OCI-M2 (cell line): ENCODE measurements around the gene HIGD2A.
"Not testable (repeated sequence)": the region's sequence is repeated elsewhere in the genome, so short reads cannot be mapped to it uniquely, and the experiment has no call there.

Experiments used
- DNase-seq: peaks from one replicate; lab custom pipeline; 2025; ENCODE audit not compliant: unreplicated experiment; lab: John Stamatoyannopoulos, UW

The HIGD2A gene

GRCh38 chr5:176394096-176394495 is 5.5 kb downstream of the HIGD2A start:
- DNase-seq, result no peak

DNA sequence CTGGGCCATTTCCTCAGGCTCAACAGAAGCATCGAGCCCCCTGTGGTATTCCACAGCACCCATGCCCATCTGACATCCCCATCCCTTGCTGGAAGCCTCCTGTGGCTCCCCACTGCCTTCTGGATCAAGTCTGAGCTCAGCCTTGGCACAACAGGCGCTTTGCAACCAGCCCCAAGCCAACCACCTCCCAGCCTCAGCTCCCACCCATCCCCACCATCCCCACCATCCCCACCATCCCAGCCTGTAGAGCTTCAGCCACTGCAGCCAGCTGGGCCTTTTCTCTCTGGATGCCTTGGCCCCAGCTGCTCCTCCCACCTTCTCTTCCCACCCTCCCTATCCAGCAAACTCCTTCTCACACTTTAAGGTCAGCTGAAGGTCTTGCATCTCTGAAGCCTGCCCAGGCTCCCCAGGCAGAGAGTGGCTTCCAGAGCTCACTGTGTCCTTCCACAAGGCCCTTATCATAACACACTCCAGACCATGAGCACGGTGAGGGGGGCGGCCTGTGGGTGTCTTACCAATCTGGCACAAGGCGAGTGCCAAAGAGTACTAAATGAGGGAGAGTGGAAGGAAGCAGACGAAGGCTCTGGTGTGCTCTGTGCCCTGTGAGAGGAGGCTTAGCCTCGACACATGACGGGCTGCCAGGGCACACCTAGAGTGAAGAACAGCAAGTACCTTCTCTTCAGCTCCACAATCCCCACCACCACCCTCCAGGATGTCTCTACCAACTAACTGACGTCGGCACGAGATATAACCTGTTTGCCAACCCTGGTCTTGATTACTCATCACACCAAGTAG is 6.5 kb downstream of the HIGD2A start:
- DNase-seq, result no peak

DNA sequence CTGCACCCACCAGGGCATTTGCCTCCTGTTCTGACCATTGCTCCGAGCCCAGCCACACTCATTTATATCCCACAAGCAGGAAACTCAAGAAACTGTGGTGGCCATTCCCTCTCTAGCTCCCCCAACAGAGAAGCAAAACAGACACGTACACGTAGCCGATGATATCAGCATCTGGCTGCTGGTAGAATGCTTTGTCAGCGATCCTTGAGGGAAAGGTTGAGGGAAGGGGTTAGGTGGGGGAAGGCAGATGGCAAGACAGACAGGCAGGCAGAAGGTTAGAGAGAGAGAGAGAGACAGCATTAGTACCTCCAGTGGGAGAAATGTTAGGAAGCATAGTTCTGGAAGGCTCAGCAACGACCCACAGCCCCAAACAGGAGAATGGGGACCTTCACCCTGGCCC is 7.8 kb downstream of the HIGD2A start:
- no peak for DNase-seq

DNA sequence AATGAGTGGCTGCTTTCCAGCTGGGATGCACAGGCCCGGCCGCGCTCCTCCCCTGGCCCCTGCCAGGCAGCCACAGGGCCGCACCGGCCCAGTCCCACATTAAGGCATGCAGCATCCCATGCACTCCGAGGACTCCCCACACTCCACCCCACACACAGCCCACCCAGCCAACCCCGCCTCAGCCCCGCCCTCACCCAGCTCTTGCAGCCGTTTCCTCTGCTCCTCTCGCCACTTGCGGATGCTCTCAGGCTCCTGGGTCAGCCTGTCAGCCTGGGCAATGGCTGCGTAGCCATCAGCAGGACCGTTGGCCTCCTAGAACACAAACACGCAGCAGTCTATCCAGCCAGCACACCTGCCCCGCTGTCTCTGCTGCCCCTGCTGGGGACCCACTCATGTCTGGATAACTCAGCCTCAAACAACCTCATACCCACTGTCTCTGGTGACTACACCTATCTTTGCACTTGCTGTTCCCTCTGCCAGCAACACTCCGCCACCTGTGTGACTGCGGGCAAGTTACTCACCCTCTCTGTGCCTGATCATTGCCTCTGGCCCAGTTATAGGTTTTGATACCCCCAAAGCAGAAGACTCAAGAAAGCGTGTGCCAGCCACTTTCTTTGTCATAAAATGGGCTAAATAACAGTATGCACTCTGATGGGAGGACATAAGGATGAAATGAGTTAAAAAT is 9.3 kb downstream of the HIGD2A start:
- no peak for DNase-seq

DNA sequence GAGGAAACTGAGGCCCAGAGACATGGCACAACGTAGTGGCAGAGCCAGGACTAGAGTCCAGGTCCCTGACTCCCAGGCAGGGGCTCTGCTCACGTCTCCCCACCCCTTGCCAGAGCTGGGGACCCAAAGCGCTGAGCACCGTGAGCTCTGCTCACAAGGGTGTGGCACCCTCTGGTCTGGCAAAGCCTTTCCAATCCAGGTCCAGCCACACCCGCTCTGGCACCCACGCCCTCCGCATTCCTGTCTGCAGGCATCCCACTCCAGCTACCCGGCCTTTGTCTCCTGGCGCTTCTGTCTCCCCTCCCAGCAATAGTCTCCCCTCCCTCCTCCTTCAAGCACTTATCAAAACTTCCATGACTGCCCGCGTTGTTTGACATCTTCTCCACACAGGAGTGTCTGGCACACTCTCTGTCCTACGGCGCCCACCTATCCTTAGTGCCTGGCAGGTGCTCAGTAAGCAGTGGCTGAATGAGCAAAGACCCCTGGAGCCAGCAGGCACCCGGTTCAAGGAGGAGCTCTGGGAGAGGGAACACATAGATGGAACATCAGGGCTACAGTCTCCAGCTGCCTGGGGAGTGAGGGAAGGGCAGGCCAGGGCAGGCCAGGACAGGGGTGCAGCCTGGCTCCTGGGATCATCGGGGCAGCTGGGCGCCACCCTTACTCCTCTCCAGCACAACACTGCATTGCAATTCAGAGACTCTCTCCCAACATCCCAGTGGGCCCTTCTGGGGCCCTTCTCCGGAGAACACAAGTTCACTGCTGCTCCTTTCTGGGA is 12.0 kb downstream of the HIGD2A start:
- no peak for DNase-seq

DNA sequence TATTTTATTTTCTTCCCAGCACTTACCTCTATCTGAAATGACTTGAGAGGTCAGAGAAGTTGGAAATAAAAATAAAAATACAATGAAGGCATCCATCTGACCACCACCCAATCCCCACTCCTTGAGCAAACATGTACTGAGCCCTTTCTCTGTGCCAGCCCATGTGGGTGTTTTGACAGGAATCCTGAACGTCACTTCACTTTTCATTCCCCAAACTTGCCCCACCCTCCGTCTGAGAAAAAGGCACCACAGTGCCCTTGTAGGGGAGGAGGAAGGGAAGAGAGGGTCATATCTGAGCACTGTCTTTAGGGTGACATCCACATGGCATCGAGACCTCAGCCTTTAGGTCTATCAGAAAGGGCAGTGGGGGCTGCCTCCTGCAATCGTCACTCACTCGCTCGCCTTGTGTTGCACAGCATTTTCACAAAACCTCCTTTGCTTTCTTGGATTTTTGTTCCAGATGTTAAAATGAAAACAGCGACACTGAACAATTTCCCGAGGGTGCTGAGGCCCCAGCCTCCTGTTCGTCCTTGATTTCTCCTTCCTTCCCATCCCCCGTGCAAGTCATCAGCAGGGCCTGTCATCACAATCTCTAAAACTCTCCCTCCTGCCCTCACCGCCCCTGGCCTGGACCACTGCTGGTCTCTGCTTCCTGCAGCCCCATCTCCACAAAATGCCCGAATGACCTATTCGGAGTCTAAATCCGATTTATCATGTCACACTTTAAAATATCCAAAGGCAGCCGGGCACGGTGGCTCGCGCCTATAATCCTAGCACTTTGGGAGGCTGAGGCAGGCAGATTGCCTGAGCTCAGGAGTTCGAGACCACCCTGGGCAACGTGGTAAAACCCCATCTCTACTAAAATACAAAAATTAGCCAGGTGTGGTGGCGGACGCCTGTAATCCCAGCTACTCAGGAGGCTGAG is 13.0 kb downstream of the HIGD2A start:
- DNase-seq, result no peak

DNA sequence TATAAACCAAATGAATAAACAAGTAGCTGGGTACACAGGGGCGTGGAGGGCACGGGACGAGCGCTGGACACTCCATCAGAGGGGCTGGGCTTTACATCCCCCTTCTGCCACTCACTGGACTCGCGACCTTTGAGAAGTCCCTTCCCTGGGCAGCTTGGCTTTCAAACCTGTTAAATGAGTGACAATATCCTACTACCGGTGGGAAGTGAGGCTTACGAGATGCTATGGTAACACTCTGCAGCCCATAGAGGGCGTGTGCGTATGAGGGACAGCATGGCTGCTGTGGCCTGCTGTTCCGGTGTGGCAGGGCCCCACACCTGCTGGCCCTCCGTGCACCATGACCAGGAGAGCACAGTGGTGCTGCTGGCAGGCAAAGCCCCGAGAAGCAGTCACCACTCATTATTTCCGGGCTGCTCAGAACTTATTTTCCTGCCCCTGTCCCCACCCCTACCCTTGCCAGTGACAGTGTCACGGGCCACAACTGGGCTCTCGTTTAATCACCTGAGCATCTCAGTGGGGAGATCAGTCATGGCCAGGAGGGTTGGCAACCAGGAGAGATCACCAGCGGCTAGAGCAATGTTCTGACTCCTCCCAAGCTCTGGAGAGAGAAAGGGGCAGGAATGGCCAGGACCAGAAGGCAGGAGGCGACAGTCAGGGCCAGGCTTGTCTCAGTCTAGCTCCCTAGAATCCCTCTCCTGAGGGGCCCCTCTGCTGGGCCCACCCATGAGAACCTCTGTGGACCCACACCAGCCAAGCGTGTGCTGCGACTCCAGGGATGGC is 17.3 kb downstream of the HIGD2A start:
- no peak for DNase-seq

- no peak for DNase-seq
Observed at GRCh38 chr5:176406436-176407052, 18.0 kb downstream of the HIGD2A start.

GRCh38 chr5:176407456-176408251 is 19.1 kb downstream of the HIGD2A start:
- no peak for DNase-seq

DNA sequence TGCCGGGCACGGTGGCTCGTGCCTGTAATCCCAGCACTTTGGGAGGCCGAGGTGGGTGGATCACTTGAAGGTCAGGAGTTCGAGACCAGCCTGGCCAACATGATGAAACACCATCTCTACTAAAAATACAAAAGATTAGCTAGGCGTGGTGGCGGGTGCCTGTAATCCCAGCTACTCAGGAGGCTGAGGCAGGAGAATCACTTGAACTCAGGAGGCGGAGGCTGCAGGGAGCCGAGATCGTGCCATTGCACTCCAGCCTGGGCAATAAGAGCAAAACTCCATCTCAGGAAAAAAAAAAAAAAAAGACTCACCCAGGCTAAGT is 19.7 kb downstream of the HIGD2A start:
- DNase-seq, result not testable (repeated sequence)

DNA sequence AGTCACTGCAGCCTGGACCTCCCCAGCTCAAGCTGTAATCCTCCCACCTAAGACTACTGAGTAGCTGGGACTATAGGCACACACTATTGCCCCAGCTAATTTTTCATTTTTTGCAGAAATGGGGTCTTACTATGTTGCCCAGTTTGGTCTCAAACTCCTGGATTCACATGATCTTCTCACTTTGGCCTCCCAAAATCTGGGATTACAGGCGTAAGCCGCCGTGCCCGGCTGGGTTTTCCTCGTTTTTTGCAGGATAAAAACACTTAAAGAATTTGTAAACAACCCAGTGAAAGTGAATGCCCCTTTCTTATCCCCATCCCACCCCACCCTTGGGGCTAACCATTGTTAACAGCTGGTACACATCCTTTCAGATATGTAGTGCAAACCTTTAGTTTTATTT is 20.0 kb downstream of the HIGD2A start:
- no peak for DNase-seq

DNA sequence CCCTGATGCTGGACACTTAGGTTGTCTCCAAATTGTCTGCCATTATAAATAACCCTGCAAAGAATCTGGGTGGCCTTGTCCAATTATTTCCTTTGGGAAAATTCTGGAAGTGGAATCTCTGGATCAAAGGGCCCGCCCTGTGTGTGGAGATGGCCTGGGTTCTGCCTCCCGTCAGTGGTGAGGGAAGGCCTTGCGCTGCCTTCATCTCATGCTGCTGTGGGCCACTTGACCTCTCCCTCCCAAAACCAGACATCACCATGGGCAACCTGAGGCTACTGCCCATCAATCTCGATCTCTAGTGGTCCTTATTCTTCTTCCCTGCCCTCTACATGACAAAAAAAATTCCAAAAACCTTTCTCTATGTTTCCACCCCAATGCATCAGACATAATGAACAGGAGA is 21.2 kb downstream of the HIGD2A start:
- DNase-seq, result no peak

DNA sequence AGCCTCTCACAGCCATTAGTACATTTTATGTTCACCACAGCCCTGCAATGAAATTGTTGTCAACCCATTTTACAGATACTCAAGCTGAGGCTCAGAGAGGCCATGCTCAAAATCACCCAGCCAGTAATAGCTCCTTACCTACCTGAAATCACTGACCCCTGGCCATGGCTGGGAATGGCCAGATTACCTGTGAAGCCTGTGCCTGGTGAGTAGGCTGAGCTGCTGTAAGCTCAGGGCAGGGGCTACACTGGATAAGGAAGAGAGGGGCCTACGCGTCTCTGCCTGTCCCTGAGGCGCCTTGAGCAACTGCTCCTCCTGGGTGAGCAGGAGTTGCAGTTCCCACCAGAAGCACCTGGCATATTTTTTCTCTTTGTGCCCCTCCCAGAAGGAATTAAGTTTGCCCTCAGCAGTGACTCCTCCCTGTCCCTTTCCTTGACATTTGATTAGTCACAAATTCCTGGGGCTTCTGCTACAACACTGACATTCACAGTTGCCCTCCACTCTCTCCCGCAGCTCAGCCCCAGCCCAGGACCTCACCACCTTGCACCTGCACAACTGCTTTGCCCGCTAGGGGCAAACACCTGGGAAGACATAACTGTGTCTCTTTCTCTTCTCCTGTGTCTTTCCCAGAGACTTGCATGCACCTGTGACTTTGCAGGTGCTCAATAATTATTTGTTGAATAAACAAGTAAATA is 22.1 kb downstream of the HIGD2A start:
- DNase-seq, result no peak

GRCh38 chr5:176412517-176413254 is 24.1 kb downstream of the HIGD2A start:
- DNase-seq, result no peak

GRCh38 chr5:176413255-176413565 is 24.7 kb downstream of the HIGD2A start:
- no peak for DNase-seq

- DNase-seq, result no peak
Observed at GRCh38 chr5:176413709-176414191, 25.2 kb downstream of the HIGD2A start.

DNA sequence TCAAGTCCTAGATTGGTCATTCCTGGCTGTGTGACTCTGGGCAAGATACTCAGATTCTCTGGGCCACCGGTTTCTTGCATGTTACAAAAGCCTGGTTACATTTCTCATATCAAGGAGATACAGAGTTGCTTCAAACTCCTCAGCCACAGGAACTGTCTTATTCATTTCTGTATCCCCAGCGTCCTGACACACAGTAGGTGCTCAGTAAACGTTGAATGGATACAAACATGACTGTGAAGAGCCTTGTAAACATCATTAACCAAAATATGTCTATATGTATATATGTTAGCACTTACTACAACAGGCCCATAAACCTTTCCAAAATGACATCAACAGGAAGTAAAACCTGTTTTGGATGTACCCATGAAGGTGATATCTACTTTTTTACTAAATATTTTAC is 26.2 kb downstream of the HIGD2A start:
- no peak for DNase-seq
